Thyroid gland (tissue), 4 donors: ENCODE measurements around the gene COL27A1. TPM values are rescaled to one million over a fixed set of nuclear protein-coding genes. Genes with fewer than 3 reads are reported as not detected.

ENCODE experiments used
- DNase-seq, 2 donors: peaks; one replicate each; pipeline ENCODE4 v3.0.0-alpha.2; 2019
- H3K27ac ChIP-seq, 3 donors: fragments of 200-600 bp; sonication (generic); 1 replicate in 2 of 3; 2 replicates in 1 of 3; pipeline ENCODE4 v1.5.1; 2016 to 2019; ENCODE audit warnings: mild to moderate bottlenecking in 1 of 3, moderate library complexity in 1 of 3
- H3K27me3 ChIP-seq: fragments of 200-600 bp; sonication (generic); one replicate; pipeline ENCODE4 v1.5.1; 2019
- H3K36me3 ChIP-seq, 2 donors: fragments of 200-600 bp; sonication (generic); one replicate each; pipeline ENCODE4 v1.5.1; 2016 to 2019
- H3K4me1 ChIP-seq, 2 donors: fragments of 200-600 bp; sonication (generic); one replicate each; pipeline ENCODE4 v1.5.1; 2017 to 2019
- H3K4me3 ChIP-seq, 3 donors: fragments of 200-600 bp; sonication (generic); replicated peaks in 1 of 3; 1 replicate in 2 of 3; 2 replicates in 1 of 3; pipeline ENCODE4 v1.5.1; 2016; ENCODE audit warnings: mild to moderate bottlenecking in 1 of 3
- H3K9me3 ChIP-seq: fragments of 200-600 bp; sonication (generic); one replicate; pipeline ENCODE4 v1.5.1; 2017
- POLR2A ChIP-seq, 2 donors: fragments of 450-650 bp; IDR thresholded peaks; one replicate each; pipeline ENCODE4 v1.6.1; 2017; ENCODE audit warnings: antibody characterized with exemption in 2 of 2, mild to moderate bottlenecking in 2 of 2, moderate library complexity in 1 of 2
- WGBS, 2 donors: methylation state at CpG; one replicate each; pipeline ENCODE4 v1.1.5; 2017; 5-methylcytosine and 5-hydroxymethylcytosine counted together
- intact Hi-C: fragments of 100-400 bp; cut with DNase I; formaldehyde crosslinking; loops from one replicate; pipeline ENCODE4 v1.15.1; 2023
- total RNA-seq, 4 donors: library from RNA; depleted of rRNA; stranded (reverse); fragments of >200 nt; gene quantifications; one replicate each; pipeline ENCODE4 v1.2.3, GENCODE V29; 2016
- TF ChIP-seq, protein P1 (sequence below), 6 experiments: fragments of 200-600 bp in 3 of 6; fragments of 450-650 bp in 3 of 6; sonication (generic) in 3 of 6; IDR thresholded peaks; one replicate each; pipeline ENCODE4 v1.5.1; 2016 to 2019; ENCODE audit warnings: antibody characterized with exemption in 6 of 6, mild to moderate bottlenecking in 2 of 6, inconsistent platforms in 1 of 6, moderate library complexity in 1 of 6

Gene COL27A1
- total RNA-seq: 10 to 100 TPM in 2 of 4 donors, 1 to 10 TPM in 2; 6.7 to 32.5 (median 10.6) TPM

DNA sequence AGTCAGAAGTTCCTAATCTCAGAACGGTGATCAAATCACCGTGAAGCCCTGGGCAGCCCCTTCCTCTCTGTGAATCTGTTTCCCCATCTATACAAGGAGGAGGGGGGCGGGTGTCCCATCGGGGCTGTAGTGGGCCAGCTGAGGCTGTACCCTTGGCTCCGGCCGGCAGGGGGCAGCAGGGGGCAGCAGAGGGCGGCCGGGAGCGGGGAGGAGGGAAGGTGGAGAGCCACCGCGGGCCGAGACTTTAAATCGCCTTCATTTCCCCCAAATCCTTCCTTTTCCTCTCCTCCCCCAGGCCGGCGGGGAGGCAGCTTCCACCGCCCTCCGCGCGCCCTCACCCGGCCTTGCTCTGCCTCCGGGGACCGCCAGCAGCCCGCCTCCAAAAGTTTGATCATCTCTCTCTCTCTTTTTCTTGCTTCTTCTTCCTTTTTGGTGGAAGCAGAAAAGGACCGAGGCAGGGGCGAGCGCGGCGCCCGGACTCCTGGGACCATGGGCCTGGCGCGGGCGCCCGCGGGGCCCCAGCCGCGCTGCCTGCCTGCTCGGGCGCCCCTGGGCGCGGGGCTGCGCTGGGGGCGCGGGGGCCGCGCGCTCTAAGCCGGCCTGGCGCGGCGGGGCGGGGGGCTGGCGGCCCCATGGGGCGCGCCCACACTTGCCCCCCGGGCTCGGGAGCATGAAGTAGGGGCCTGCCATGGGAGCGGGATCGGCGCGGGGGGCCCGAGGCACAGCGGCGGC, at the start of gene COL27A1:
COL27A1 (plus strand) TSS at position 275 of the 732 bp plus-strand sequence; CDS start at position 689, 414 bp downstream.
- WGBS, 2 donors: 0 to 1% methylated on average over 25 to 26 of the region's 63 CpGs
- intact Hi-C loops: no loop called here
- TF ChIP-seq, protein P1, sequence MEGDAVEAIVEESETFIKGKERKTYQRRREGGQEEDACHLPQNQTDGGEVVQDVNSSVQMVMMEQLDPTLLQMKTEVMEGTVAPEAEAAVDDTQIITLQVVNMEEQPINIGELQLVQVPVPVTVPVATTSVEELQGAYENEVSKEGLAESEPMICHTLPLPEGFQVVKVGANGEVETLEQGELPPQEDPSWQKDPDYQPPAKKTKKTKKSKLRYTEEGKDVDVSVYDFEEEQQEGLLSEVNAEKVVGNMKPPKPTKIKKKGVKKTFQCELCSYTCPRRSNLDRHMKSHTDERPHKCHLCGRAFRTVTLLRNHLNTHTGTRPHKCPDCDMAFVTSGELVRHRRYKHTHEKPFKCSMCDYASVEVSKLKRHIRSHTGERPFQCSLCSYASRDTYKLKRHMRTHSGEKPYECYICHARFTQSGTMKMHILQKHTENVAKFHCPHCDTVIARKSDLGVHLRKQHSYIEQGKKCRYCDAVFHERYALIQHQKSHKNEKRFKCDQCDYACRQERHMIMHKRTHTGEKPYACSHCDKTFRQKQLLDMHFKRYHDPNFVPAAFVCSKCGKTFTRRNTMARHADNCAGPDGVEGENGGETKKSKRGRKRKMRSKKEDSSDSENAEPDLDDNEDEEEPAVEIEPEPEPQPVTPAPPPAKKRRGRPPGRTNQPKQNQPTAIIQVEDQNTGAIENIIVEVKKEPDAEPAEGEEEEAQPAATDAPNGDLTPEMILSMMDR (IDR thresholded peaks at IDR 0.05): peak; percentile 70 to 96 (median 86)
- TF ChIP-seq POLR2A (IDR thresholded peaks at IDR 0.05): peak in 1 of 2 donors; percentile 34
- H3K4me3 ChIP-seq: peak within 1 kb of the TSS in 2 of 3 donors; percentile 52 to 55
- H3K9me3 ChIP-seq: no peaks in the 10 kb centered on the region
- no peaks in the 10 kb centered on the region for H3K36me3 ChIP-seq
- peak; percentile 83 to 87 for DNase-seq
- H3K27ac ChIP-seq: peak within 1 kb of the TSS in 1 of 3 donors; percentile 56
- H3K27me3 ChIP-seq: no peaks in the 10 kb centered on the region
- peaks cover 0 to 28% of the 10 kb centered on the region in 2 donors for H3K4me1 ChIP-seq

DNA sequence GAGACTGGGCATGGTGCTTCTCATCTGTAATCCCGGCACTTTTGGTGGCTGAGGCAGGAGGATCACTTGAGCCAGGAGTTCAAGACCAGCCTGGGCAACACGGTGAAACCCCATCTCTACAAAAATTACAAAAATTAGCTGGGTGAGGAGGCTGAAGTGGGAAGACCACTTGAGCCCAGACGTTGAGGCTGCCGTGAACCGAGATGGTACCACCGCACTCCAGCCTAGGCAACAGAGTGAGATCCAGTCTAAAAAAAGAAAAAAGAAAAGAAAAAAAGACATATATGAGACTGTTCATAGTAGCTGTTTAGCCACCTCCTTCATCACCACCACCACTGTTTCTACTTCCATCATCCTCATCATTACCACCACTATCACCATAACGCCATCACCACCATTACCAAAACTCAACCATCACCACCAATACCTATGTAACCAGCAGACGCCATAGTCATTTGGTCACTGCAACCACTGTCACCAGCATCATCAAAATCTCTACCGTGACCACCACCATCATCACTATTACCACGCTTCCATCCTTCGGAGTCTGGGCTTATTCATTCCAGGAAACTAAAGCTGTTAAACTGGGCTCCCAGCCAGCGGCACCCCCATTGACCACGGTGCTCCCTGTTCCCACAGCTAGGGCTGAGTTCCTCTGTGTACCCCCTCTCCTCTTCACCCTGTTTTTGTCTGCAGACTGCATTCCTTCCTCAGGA, 47.9 kb upstream of the COL27A1 start:
- WGBS, 2 donors: 77% methylated on average over 13 of the region's 13 CpGs

DNA sequence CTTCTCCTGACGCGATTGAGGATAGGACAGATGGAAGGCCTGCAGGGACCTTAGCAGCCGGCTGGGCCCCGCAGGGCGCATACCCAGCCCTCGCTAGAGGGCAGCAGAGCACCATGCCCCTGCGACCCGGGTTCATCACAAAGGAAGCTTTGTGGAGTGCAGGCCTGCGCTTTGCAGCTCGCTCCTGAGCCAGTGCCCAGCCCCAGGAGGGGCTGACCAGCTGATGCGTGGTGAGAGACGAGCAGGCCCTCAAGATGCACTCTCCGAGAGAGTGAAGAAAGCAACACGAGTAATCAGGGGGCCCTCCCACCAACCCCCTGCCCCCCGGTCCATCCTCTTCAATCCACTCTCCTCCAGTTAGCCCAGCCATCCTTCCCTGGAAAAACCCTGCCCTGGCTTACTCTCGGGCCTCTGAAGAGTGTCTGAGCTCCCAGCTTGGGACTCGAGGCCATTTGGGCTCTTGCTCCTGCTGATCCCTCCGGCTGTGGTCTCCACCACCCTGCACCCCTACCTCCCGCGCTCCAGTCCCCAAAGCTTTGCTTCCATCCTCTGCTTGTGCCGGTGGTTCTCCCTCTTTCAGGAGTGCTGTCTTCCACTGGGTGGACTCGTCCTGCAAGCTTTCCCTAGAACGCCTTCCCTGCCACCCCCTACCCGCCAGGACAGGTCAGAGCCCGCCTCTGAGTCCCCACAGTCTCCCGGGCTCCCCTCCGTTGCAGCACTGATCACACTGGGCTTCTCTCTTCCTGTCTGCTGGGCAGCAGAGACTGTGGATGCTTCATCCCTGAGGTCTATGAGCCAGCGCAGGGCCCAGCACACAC, 47.1 kb upstream of the COL27A1 start:
- TF ChIP-seq, protein P1 (IDR thresholded peaks at IDR 0.05): peak; percentile 88 to 98 (median 96)
- TF ChIP-seq POLR2A (IDR thresholded peaks at IDR 0.05): no peak
- peak; percentile 83 to 87 for DNase-seq
- no peaks in the 10 kb centered on the region for H3K9me3 ChIP-seq
- no peak overlapping the region for H3K4me3 ChIP-seq
- peaks cover 8 to 15% of the 10 kb centered on the region in 2 donors for H3K4me1 ChIP-seq
- H3K27ac ChIP-seq: no peak overlapping the region
- no peaks in the 10 kb centered on the region for H3K36me3 ChIP-seq
- intact Hi-C loops: loop anchor here (2.0 to 5.0 kb wide), 2 partner anchors 44 to 183 kb away; no protein-coding TSS in a partner anchor
- no peaks in the 10 kb centered on the region for H3K27me3 ChIP-seq
- 44 to 57% methylated on average over 25 to 27 of the region's 28 CpGs for WGBS, 2 donors

More for the DNA sequence above, 47.9 kb upstream of the COL27A1 start:
- TF ChIP-seq, protein P1 (IDR thresholded peaks at IDR 0.05): no peak
- no peak for TF ChIP-seq POLR2A (IDR thresholded peaks at IDR 0.05)
- no peak for DNase-seq
- Histone ChIP-seq H3K4me1 (peaks cover 8% of the 10 kb centered on the region in 2 donors), H3K27me3 (no peaks in the 10 kb centered on the region), H3K4me3 (no peak overlapping the region), H3K9me3 (no peaks in the 10 kb centered on the region), H3K27ac (no peak overlapping the region), H3K36me3 (no peaks in the 10 kb centered on the region)
- intact Hi-C loops: loop anchor here (2.0 to 5.0 kb wide), 2 partner anchors 45 to 183 kb away; no protein-coding TSS in a partner anchor

DNA sequence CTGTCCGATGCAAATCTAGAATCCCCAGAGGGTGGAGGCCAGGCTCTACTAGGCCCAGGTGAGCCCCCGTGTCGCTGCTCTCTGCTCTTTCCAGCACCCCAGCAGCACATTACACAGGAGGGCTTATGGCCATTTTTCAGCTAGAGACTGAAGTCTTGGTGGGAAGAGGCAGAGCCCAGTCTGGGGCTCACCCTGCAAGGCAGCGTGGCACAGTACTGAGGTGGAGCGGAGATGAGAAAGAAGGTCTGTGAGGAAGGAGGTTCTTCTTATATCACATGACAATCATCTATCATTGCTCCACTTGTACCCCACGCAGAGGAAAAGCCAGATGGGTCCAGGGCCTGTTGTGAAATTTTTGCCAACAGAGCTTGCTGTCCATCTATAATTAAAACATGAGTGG, 46.2 kb upstream of the COL27A1 start:
- intact Hi-C loops: loop anchor here (2.0 to 5.0 kb wide), 2 partner anchors 43 to 182 kb away; no protein-coding TSS in a partner anchor
- H3K4me3 ChIP-seq: no peak overlapping the region

More for the DNA sequence above, 46.2 kb upstream of the COL27A1 start:
- H3K4me1 ChIP-seq: peaks cover 8 to 22% of the 10 kb centered on the region in 2 donors
- no peaks in the 10 kb centered on the region for H3K36me3 ChIP-seq
- no peaks in the 10 kb centered on the region for H3K9me3 ChIP-seq
- 89 to 93% methylated on average over 6 of the region's 6 CpGs for WGBS, 2 donors
- TF ChIP-seq POLR2A (IDR thresholded peaks at IDR 0.05): no peak
- TF ChIP-seq, protein P1 (IDR thresholded peaks at IDR 0.05): no peak
- no peak for DNase-seq
- H3K27me3 ChIP-seq: no peaks in the 10 kb centered on the region
- H3K27ac ChIP-seq: no peak overlapping the region
